Measurements from ENCODE around the gene NPSR1. TPM values are rescaled to one million over a fixed set of nuclear protein-coding genes. Genes with fewer than 3 reads are reported as not detected.
"Not testable (repeated sequence)": the region's sequence is repeated elsewhere in the genome, so short reads cannot be mapped to it uniquely, and the experiment has no call there.

The NPSR1 gene
- total and polyA plus RNA-seq, 11 donors = not detected

- DNase-seq (no peak), ATAC-seq (no peak)
- no peaks in the 10 kb centered on the region for H3K9me3 ChIP-seq
- 50 to 90% (median 79%) methylated on average over 1 of the region's 1 CpG for WGBS, 4 donors
- no peaks in the 10 kb centered on the region for H3K4me1 ChIP-seq
- no peak overlapping the region for H3K27ac ChIP-seq
- no peak overlapping the region for H3K4me3 ChIP-seq
- H3K36me3 ChIP-seq = no peaks in the 10 kb centered on the region
- intact Hi-C loops (cut with DNase I) = no loop called here
- TF ChIP-seq CTCF (IDR thresholded peaks at IDR 0.05) (no peak), POLR2A (IDR thresholded peaks at IDR 0.05) (no peak)
- peaks cover 0 to 7% (median 0%) of the 10 kb centered on the region in 9 donors for H3K27me3 ChIP-seq
Measured at GRCh38 chr7:34849986-34850385, 192.0 kb downstream of the NPSR1 start.

- WGBS, 4 donors = 50 to 65% (median 53%) methylated on average over 8 of the region's 8 CpGs
- no peaks in the 10 kb centered on the region for H3K9me3 ChIP-seq
- intact Hi-C loops (cut with DNase I) = no loop called here
Measured at GRCh38 chr7:34850681-34851080, 192.7 kb downstream of the NPSR1 start.

GRCh38 chr7:34851431-34851830 lies 193.4 kb downstream of the NPSR1 start:
- TF ChIP-seq POLR2A (IDR thresholded peaks at IDR 0.05) = no peak
- no peak for TF ChIP-seq CTCF (IDR thresholded peaks at IDR 0.05)
- no peak for ATAC-seq

More at GRCh38 chr7:34850681-34851080, 192.7 kb downstream of the NPSR1 start:
- Histone ChIP-seq H3K4me3 (no peak overlapping the region), H3K27me3 (peaks cover 0 to 7% (median 0%) of the 10 kb centered on the region in 9 donors), H3K4me1 (no peaks in the 10 kb centered on the region), H3K27ac (no peak overlapping the region), H3K36me3 (no peaks in the 10 kb centered on the region)
- no peak for TF ChIP-seq POLR2A (IDR thresholded peaks at IDR 0.05)
- no peak for TF ChIP-seq CTCF (IDR thresholded peaks at IDR 0.05)
- ATAC-seq = peak in 1 of 4 donors; percentile 20
- no peak for DNase-seq

GRCh38 chr7:34858444-34858843 lies 200.4 kb downstream of the NPSR1 start:
- intact Hi-C loops (cut with DNase I); H3K27me3 ChIP-seq; ATAC-seq; H3K4me3 ChIP-seq; DNase-seq; H3K27ac ChIP-seq; H3K4me1 ChIP-seq; H3K9me3 ChIP-seq; H3K36me3 ChIP-seq: not testable (repeated sequence)
- 78 to 88% (median 81%) methylated on average over 2 of the region's 2 CpGs for WGBS, 4 donors

More at GRCh38 chr7:34851431-34851830, 193.4 kb downstream of the NPSR1 start:
- peaks cover 0 to 7% (median 0%) of the 10 kb centered on the region in 9 donors for H3K27me3 ChIP-seq
- H3K4me3 ChIP-seq = no peak overlapping the region
- no peak for DNase-seq
- H3K36me3 ChIP-seq = no peaks in the 10 kb centered on the region
- no peak overlapping the region for H3K27ac ChIP-seq
- 45 to 65% (median 60%) methylated on average over 2 of the region's 2 CpGs for WGBS, 4 donors
- H3K9me3 ChIP-seq = no peaks in the 10 kb centered on the region
- intact Hi-C loops (cut with DNase I) = no loop called here
- no peaks in the 10 kb centered on the region for H3K4me1 ChIP-seq

GRCh38 chr7:34859281-34859680 lies 201.3 kb downstream of the NPSR1 start:
- H3K4me3 ChIP-seq; H3K27ac ChIP-seq; H3K4me1 ChIP-seq; ATAC-seq; DNase-seq; H3K36me3 ChIP-seq; H3K27me3 ChIP-seq; H3K9me3 ChIP-seq; intact Hi-C loops (cut with DNase I): not testable (repeated sequence)
- 75 to 88% (median 80%) methylated on average over 1 of the region's 1 CpG for WGBS, 4 donors

- H3K4me1 ChIP-seq; DNase-seq; H3K9me3 ChIP-seq; H3K36me3 ChIP-seq; intact Hi-C loops (cut with DNase I); H3K4me3 ChIP-seq; H3K27me3 ChIP-seq; ATAC-seq; H3K27ac ChIP-seq: not testable (repeated sequence)
- 62 to 80% (median 76%) methylated on average over 4 to 5 of the region's 5 CpGs for WGBS, 4 donors
Measured at GRCh38 chr7:34866222-34866621, 208.2 kb downstream of the NPSR1 start.

- WGBS, 4 donors = 81 to 93% (median 86%) methylated on average over 3 of the region's 3 CpGs
- intact Hi-C loops (cut with DNase I); H3K4me1 ChIP-seq; H3K36me3 ChIP-seq; H3K9me3 ChIP-seq; H3K27ac ChIP-seq; ATAC-seq; DNase-seq; H3K4me3 ChIP-seq; H3K27me3 ChIP-seq: not testable (repeated sequence)
Measured at GRCh38 chr7:34867341-34867740, 209.3 kb downstream of the NPSR1 start.

GRCh38 chr7:34868602-34869001 lies 210.6 kb downstream of the NPSR1 start:
- 81 to 89% (median 85%) methylated on average over 5 of the region's 5 CpGs for WGBS, 4 donors
- intact Hi-C loops (cut with DNase I); H3K4me3 ChIP-seq; DNase-seq; H3K27me3 ChIP-seq; H3K9me3 ChIP-seq; H3K36me3 ChIP-seq; ATAC-seq; H3K27ac ChIP-seq; H3K4me1 ChIP-seq: not testable (repeated sequence)

All from heart left ventricle (tissue), 16 donors.